Fibroblast of skin of right quadriceps (primary cell): ENCODE results near the gene SLCO1A2.
"Not testable (repeated sequence)": the region's sequence is repeated elsewhere in the genome, so short reads cannot be mapped to it uniquely, and the experiment has no call there.

ENCODE experiments used
- DNase-seq: peaks from one replicate; pipeline ENCODE4 v3.0.0-alpha.2; 2013

Gene SLCO1A2

DNA sequence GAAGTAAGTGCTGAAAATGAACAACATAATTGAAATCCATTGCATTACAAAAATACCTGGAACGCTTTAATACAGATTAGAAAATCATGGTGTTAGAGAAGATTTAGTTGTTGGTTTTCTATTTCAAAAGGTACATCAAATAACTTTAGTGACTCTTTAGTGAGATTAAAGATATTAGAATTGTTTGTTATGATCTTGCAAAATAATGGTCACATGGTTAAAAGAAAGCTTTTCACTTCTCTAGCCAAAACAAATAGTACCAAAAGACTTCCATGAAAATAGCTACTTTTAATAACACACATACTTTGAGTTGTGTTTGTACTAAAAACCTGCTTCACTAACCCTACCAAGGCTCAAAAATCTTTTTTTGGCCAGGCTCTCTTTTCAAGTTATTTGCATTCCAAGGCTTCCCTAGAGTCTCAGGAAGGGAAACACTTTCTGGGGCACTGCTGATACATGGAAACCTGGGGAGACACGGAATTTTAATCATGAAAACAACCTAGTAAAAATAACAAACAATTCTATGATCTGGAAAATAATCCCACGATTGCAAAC lies at the start of gene SLCO1A2:
Gene SLCO1A2, minus strand, starts transcription at position 147 of the 555 bp plus-strand sequence. CDS start 270 bp downstream, outside the sequence.
- no peak for DNase-seq

DNA sequence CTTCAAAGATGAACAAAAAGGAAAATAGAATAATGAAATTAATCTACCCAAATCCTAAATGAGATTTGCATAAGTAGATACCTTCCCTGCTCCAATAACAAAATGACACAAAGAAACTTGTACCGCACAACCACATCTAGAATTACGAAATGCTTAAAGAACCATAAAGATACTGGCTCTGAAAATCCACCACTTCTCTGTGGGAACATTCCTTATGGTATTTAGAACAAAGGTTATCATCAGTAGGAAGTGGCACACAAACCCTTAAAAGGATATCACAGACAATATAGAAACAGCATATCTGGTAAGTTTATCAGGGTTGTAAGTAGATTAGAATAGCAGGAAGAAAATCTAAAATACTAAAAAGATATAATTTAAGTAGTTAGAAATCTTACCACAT lies 49.5 kb upstream of the SLCO1A2 start:
- no peak for DNase-seq

- not testable (repeated sequence) for DNase-seq
These were observed 46.6 kb upstream of the SLCO1A2 start for GRCh38 chr12:21381320-21381719.

DNA sequence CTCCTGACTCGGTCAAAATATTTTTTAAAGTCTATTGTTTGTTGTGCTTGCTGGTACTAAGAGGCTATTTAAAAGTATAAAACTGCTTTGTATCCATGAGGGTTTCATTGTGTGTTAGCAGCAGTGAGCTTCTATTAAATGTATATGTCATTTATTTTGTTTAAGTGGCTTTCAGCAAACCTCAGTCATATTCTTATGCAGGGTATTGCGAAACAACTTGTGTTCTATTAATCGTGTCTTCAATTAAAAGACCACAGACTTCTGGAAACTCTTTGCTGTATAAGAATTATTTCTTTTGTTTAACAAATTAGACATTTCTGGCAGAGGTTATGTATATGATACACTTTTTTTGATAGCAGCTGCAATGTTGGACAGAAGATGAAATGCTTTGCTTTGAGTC lies 44.5 kb upstream of the SLCO1A2 start:
- DNase-seq: no peak

- DNase-seq: no peak
These were observed 37.9 kb upstream of the SLCO1A2 start, which contains the start of gene IAPP for GRCh38 chr12:21372602-21373001. Gene IAPP, plus strand, starts transcription at chr12:21372902. Its CDS starts 450 bp downstream, at chr12:21373352.

- DNase-seq: no peak
These were observed 36.2 kb upstream of the SLCO1A2 start for GRCh38 chr12:21370845-21371449.

DNA sequence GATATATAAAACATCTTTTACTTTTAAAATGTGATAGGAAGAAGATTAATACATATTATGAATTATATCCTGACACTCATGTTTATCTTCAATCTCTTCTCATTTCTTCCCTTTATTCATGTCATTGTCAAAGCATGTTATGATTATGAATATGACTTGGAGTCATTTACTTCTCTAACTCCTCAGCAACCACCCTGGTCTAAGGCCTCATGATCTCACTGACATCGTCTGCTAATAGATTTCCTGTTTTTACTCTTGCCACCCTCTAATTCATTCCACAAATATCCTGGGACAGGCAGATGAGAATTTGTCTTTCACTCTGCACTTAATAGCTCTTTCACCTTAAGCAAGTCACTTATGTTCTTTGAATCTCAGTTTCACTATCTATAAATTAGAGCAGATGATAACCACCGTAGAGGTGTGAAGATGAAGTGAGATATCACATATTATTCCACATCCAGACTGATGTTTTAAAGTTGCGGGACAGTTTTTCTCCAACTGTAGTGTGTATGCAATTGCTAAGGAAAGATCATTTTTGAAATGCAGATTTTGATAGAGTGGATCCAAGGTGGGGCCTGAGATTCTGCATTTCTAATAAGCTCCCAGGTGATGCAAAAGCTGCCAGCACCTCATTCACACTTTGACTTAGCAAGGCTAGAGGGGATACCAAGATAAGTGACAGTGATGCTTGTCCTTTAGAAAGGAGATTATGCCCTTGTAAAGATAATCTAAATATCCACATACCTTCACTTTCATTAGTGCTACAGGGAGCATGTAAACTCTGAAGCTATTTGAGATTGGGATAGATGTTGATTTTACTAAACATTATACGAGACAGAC lies 34.6 kb upstream of the SLCO1A2 start:
- no peak for DNase-seq

DNA sequence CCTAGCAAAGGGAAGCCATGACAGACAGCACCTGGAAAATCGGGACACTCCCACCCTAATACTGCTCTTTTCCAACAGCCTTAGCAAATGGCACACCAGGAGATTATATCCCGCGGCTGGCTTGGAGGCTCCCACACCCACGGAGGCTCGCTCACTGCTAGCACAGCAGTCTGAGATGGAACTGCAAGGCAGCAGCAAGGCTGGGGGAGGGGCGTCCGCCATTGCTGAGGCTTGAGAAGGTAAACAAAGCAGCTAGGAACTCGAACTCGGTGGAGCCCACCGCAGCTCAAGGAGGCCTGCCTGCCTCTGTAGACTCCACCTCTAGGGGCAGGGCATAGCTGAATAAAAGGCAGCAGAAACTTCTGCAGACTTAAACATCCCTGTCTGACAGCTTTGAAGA lies 25.9 kb upstream of the SLCO1A2 start:
- not testable (repeated sequence) for DNase-seq

- no peak for DNase-seq
These were observed 19.9 kb upstream of the SLCO1A2 start for GRCh38 chr12:21354641-21355040.

DNA sequence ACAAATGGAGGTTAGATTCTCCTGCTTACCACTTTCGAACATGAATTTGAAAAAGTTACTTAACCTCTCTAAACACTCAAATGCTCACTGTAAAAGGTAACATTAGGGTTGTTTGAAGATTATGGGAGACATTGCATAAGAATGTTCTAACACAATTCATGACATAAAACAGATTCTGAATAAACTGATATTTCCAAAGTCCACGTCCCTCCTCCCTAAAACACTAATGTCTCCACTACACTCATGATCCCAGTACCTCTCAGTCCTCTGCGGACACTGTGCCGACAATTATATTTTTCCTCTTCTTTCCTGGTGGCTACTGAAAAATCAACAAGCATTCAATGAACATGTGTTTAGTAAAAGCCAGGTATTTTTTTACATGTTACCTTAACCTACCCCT lies 19.2 kb upstream of the SLCO1A2 start:
- no peak for DNase-seq

DNA sequence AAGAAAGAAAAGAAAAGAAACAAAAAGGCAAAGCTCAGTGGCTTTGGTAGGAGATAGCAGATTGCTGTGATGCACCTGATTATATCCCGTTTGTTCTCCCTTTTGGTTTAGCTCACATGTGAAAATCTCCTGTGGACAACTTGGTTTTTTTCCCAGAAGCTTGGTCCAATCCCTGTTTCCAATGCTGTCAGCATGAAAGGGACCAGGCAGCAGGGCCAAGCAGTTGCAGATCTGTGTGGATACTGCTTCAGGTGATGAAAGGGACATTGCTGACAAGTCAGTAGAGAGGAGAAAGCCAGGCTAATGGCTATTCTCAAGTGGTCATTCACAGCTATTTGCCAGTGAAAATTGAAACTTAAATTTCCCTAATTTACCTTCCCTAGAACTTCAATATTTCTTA lies 18.8 kb upstream of the SLCO1A2 start:
- DNase-seq: no peak

DNA sequence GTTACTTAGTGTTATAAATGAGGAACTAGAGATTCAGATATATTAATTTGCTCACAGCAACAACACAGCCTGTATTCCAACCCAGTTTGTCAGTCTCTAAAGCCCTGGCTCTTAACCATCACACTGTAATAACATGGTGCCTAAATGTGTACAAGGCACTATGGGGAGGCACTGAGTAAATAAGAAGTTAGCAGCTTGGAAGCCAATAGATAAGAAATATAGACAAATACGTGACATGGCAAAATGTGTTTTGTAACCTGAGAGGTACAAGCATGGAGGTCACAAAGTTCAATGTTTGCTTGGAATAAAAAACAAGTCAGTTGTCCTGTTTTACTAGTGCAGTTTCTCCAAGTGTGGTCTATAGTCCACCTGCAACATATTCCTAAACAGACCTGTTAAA lies 16.3 kb upstream of the SLCO1A2 start:
- DNase-seq: no peak

GRCh38 chr12:21346542-21347205 lies 12.0 kb upstream of the SLCO1A2 start:
- no peak for DNase-seq

GRCh38 chr12:21343636-21344035 lies 8.9 kb upstream of the SLCO1A2 start:
- DNase-seq: no peak

- DNase-seq: no peak
These were observed 7.1 kb upstream of the SLCO1A2 start for GRCh38 chr12:21341769-21342168.

GRCh38 chr12:21340403-21340802 lies 5.7 kb upstream of the SLCO1A2 start:
- DNase-seq: no peak

DNA sequence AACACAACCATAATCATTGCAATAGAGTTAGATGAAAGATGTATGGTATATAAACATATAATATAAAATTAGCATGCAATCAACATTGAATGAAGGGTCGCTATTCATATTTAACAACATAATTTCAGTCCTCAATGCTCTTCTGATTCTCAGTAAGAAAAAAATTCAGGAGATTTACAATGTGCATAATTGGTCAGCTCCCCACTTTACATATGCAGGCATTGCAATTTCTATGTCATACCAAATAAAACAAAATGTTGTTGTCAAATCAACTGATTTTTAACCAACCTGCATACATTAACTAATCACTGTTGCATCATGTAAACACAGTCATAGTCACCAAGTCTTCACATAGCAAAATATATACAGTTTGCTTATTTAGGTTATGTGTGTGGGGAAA lies 5.2 kb upstream of the SLCO1A2 start:
- DNase-seq: no peak

DNA sequence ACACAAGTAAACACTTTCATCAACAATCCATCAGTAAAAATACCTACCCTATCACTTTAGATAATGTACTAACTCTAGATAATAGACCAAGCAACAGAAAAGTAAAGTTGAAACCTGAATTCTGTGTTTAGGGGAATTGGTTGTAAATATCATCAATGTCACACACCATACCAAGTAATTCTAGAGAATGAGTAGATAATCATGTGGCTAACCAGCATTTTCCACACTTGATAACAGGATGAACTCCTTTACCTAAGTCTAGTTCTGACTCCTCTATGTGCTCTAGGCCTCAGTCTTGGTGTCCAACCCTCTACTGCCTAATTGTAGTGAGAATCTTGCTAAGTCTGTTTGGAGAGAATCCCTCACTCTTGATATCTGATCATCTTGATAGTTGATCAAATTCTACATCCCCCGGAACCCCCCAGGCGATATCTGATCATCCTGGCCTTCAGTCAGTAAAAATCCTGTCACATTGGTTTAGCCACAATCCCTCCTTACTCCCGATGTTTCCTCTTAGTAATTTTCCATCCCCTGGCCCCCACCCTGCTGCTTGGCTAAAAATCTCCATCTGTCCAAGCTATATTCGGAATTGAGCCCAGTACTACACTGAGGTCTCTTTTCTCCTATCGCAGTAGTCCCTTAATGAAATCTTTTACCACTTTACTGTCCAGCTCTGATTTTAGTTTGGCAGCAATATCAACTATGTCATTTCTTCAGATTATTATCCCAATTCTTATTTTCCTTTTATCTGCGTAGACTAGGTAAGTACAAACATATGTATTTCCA lies 3.4 kb upstream of the SLCO1A2 start:
- DNase-seq: no peak

GRCh38 chr12:21337453-21337852 lies 2.7 kb upstream of the SLCO1A2 start:
- no peak for DNase-seq

- DNase-seq: no peak
These were observed 1.9 kb upstream of the SLCO1A2 start for GRCh38 chr12:21336656-21337055.

DNA sequence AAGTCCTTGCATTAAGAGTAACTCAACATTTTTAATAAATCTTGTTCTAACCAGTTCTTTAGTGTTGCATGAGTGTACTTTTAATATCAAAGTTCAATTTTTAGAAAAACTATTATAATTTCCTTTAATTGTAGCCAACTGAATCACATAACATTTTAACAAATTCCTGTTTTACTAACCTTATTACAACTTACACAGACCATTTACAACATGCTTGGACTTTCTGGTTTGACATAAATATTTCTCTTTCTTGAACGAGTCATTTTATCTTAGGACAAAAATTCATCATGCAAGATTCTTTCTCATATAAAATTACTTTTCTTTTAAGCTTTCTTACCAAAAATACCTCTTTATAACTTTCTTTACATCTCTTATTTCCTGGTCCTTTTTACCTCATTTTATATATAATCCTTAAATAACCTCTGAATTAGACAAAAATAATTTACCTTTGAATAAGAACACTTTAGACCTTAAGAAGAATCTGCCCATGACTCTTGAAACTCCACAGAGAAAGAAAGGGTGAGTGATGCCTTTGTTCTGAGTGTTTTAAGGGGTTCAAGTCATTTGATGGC lies 3.9 kb downstream of the SLCO1A2 start:
- DNase-seq: peak; percentile 1

DNA sequence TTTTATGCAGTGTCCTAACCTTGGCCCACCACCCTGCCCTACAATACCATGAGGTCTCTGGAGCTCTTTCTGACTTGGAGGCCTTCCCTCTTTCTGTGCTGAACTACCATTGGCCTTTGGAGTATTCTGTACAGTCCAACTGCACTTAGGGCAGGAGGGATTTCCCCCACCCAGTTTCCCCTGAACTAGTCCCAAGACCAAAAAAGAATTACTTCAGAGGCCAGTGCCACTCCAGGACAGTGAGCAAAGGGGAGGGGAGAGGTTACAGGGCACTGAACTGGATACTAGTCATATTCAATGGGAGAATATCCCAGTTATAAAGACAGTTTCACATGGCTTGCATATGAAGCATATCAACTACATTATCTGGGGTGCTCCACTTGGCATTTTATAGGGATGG lies 6.1 kb downstream of the SLCO1A2 start:
- no peak for DNase-seq
